Body of pancreas (tissue), 4 donors: ENCODE data around the gene OMA1.
"Not testable (repeated sequence)": the region's sequence is repeated elsewhere in the genome, so short reads cannot be mapped to it uniquely, and the experiment has no call there.

Source experiments
- POLR2A ChIP-seq, 3 donors: fragments of 450-650 bp; IDR thresholded peaks; one replicate each; pipeline ENCODE4 v1.6.1; 2016; ENCODE audit warnings: antibody characterized with exemption in 3 of 3, mild to moderate bottlenecking in 2 of 3
- TF ChIP-seq, protein P1 (sequence below), 7 experiments: fragments of 450-650 bp in 4 of 7; fragments of 200-600 bp in 3 of 7; sonication (generic) in 3 of 7; IDR thresholded peaks; one replicate each; pipeline ENCODE4 v1.5.1; 2016 to 2019; ENCODE audit warnings: antibody characterized with exemption in 7 of 7

DNA sequence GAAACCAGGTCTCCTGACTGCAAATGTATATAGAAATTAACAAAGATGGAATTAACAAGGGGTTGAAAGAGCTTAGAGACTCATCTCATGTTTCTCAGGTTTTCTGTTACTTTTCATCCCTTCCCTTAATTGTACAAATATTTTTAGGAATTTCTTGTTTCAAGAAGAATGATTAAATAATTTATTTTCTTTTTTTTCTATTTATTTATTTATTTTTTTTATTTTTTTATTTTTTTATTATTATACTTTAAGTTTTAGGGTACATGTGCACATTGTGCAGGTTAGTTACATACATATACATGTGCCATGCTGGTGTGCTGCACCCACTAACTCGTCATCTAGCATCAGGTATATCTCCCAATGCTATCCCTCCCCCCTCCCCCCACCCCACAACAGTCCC lies 35.6 kb upstream of the OMA1 start:
- TF ChIP-seq, protein P1, sequence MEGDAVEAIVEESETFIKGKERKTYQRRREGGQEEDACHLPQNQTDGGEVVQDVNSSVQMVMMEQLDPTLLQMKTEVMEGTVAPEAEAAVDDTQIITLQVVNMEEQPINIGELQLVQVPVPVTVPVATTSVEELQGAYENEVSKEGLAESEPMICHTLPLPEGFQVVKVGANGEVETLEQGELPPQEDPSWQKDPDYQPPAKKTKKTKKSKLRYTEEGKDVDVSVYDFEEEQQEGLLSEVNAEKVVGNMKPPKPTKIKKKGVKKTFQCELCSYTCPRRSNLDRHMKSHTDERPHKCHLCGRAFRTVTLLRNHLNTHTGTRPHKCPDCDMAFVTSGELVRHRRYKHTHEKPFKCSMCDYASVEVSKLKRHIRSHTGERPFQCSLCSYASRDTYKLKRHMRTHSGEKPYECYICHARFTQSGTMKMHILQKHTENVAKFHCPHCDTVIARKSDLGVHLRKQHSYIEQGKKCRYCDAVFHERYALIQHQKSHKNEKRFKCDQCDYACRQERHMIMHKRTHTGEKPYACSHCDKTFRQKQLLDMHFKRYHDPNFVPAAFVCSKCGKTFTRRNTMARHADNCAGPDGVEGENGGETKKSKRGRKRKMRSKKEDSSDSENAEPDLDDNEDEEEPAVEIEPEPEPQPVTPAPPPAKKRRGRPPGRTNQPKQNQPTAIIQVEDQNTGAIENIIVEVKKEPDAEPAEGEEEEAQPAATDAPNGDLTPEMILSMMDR (IDR thresholded peaks at IDR 0.05): not testable (repeated sequence)
- not testable (repeated sequence) for TF ChIP-seq POLR2A (IDR thresholded peaks at IDR 0.05)
